ENCODE data around the gene INO80C.

- TF ChIP-seq, protein P1, sequence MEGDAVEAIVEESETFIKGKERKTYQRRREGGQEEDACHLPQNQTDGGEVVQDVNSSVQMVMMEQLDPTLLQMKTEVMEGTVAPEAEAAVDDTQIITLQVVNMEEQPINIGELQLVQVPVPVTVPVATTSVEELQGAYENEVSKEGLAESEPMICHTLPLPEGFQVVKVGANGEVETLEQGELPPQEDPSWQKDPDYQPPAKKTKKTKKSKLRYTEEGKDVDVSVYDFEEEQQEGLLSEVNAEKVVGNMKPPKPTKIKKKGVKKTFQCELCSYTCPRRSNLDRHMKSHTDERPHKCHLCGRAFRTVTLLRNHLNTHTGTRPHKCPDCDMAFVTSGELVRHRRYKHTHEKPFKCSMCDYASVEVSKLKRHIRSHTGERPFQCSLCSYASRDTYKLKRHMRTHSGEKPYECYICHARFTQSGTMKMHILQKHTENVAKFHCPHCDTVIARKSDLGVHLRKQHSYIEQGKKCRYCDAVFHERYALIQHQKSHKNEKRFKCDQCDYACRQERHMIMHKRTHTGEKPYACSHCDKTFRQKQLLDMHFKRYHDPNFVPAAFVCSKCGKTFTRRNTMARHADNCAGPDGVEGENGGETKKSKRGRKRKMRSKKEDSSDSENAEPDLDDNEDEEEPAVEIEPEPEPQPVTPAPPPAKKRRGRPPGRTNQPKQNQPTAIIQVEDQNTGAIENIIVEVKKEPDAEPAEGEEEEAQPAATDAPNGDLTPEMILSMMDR (IDR thresholded peaks at IDR 0.05), result no peak
- TF ChIP-seq POLR2A (IDR thresholded peaks at IDR 0.05), result no peak
- TF ChIP-seq POLR2AphosphoS5 (IDR thresholded peaks at IDR 0.05), result no peak
- no peak for TF ChIP-seq EP300 (IDR thresholded peaks at IDR 0.05)
Observed at GRCh38 chr18:35431374-35431741, 66.4 kb downstream of the INO80C start.
